ENCODE results near the gene PID1.

PID1 gene

GRCh38 chr2:229064749-229065148 is 206.3 kb downstream of the PID1 start:
- no peak for DNase-seq

GRCh38 chr2:229060147-229060546 is 210.9 kb downstream of the PID1 start:
- no peak for DNase-seq

GRCh38 chr2:229059331-229060033 is 211.6 kb downstream of the PID1 start:
- DNase-seq: no peak

GRCh38 chr2:229057976-229058553 is 213.0 kb downstream of the PID1 start:
- DNase-seq: no peak

- no peak for DNase-seq
Observed at GRCh38 chr2:229054311-229054710, 216.8 kb downstream of the PID1 start.

GRCh38 chr2:229051798-229052197 is 219.3 kb downstream of the PID1 start:
- no peak for DNase-seq

- no peak for DNase-seq
Observed at GRCh38 chr2:229050133-229050532, 221.0 kb downstream of the PID1 start.

GRCh38 chr2:229048134-229048533 is 223.0 kb downstream of the PID1 start:
- DNase-seq: no peak

GRCh38 chr2:229045671-229046070 is 225.4 kb downstream of the PID1 start:
- no peak for DNase-seq

GRCh38 chr2:229044581-229044980 is 226.5 kb downstream of the PID1 start:
- no peak for DNase-seq

GRCh38 chr2:229043681-229044080 is 227.4 kb downstream of the PID1 start:
- DNase-seq: no peak

GRCh38 chr2:229042349-229042748 is 228.7 kb downstream of the PID1 start:
- no peak for DNase-seq

GRCh38 chr2:229041691-229042090 is 229.4 kb downstream of the PID1 start:
- no peak for DNase-seq

GRCh38 chr2:229037621-229038020 is 233.5 kb downstream of the PID1 start:
- no peak for DNase-seq

- DNase-seq: no peak
Observed at GRCh38 chr2:229033816-229034215, 237.3 kb downstream of the PID1 start.

- DNase-seq: no peak
Observed at GRCh38 chr2:229032608-229033234, 238.4 kb downstream of the PID1 start.

GRCh38 chr2:229027353-229028105 is 243.6 kb downstream of the PID1 start:
- DNase-seq: no peak

- no peak for DNase-seq
Observed at GRCh38 chr2:229025653-229026052, 245.4 kb downstream of the PID1 start.

- no peak for DNase-seq
Observed at GRCh38 chr2:229022652-229023051, 248.4 kb downstream of the PID1 start.

GRCh38 chr2:229022071-229022470 is 249.0 kb downstream of the PID1 start:
- no peak for DNase-seq

GRCh38 chr2:229009816-229010215 is 261.3 kb downstream of the PID1 start:
- DNase-seq: no peak

GRCh38 chr2:229003256-229003655 is 267.8 kb downstream of the PID1 start:
- no peak for DNase-seq

- DNase-seq: no peak
Observed at GRCh38 chr2:229001196-229001595, 269.9 kb downstream of the PID1 start.

- DNase-seq: no peak
Observed at GRCh38 chr2:228999326-228999725, 271.8 kb downstream of the PID1 start.

Data from effector CD8-positive, alpha-beta T cell (primary cell).